Renal cortex interstitium (tissue), 11 donors: ENCODE results near the gene THEM4. TPM values are rescaled to one million over a fixed set of nuclear protein-coding genes. Genes with fewer than 3 reads are reported as not detected.

Experiments used
- DNase-seq, 11 donors: peaks; one replicate each; pipeline ENCODE4 v3.0.0-alpha.2; 2013; ENCODE audit warnings: low read depth in 9 of 11, low spot score in 4 of 11; ENCODE audit errors: extremely low read depth in 1 of 11
- polyA plus RNA-seq, 3 donors: library from polyadenylated mRNA; unstranded; fragments of 120-200 nt; gene quantifications; one replicate each; pipeline ENCODE4 v1.2.1, GENCODE V29; 2013; ENCODE audit not compliant: insufficient read length in 3 of 3

The THEM4 gene
- polyA plus RNA-seq, 3 donors, result 22.5 to 47.0 (median 28.7) TPM

GRCh38 chr1:151940541-151940940 lies 31.2 kb upstream of the THEM4 start:
- no peak for DNase-seq

- no peak for DNase-seq
Measured at GRCh38 chr1:151939779-151940178, 30.5 kb upstream of the THEM4 start.

GRCh38 chr1:151939141-151939540 lies 29.8 kb upstream of the THEM4 start:
- DNase-seq, result no peak

GRCh38 chr1:151936653-151937052 lies 27.3 kb upstream of the THEM4 start:
- DNase-seq, result no peak

GRCh38 chr1:151935894-151936602 lies 26.7 kb upstream of the THEM4 start:
- DNase-seq, result no peak

- DNase-seq, result no peak
Measured at GRCh38 chr1:151935154-151935553, 25.8 kb upstream of the THEM4 start.

- DNase-seq, result peak in 9 of 11 donors; percentile 43 to 66 (median 56)
Measured at GRCh38 chr1:151934048-151934493, 24.8 kb upstream of the THEM4 start.

GRCh38 chr1:151924691-151925587 lies 15.6 kb upstream of the THEM4 start:
- DNase-seq, result no peak

- DNase-seq, result no peak
Measured at GRCh38 chr1:151923422-151923821, 14.1 kb upstream of the THEM4 start.

- DNase-seq, result no peak
Measured at GRCh38 chr1:151920149-151920548, 10.8 kb upstream of the THEM4 start.

GRCh38 chr1:151918819-151919610 lies 9.7 kb upstream of the THEM4 start:
- no peak for DNase-seq

- no peak for DNase-seq
Measured at GRCh38 chr1:151918156-151918555, 8.8 kb upstream of the THEM4 start.

- no peak for DNase-seq
Measured at GRCh38 chr1:151916726-151917370, 7.5 kb upstream of the THEM4 start.

GRCh38 chr1:151915061-151915686 lies 5.9 kb upstream of the THEM4 start:
- no peak for DNase-seq

GRCh38 chr1:151914076-151914475 lies 4.8 kb upstream of the THEM4 start:
- no peak for DNase-seq

- DNase-seq, result no peak
Measured at GRCh38 chr1:151912973-151913372, 3.7 kb upstream of the THEM4 start.

- DNase-seq, result no peak
Measured at GRCh38 chr1:151908228-151908691, 1.1 kb downstream of the THEM4 start.

GRCh38 chr1:151907363-151908139 lies 1.8 kb downstream of the THEM4 start:
- DNase-seq, result no peak
